Kidney (tissue), 14 donors: Measurements from ENCODE around the gene XKR7. TPM values are rescaled to one million over a fixed set of nuclear protein-coding genes. Genes with fewer than 3 reads are reported as not detected.

Experiments
- DNase-seq, 5 donors: peaks; one replicate each; pipeline ENCODE4 v3.0.0-alpha.2; 2013 to 2020
- FAIRE-seq: peaks from 2 replicates; lab custom pipeline; 2012; peaks lifted over from hg19 to GRCh38; lab: Jason Lieb, UNC
- H3K27ac ChIP-seq, 2 donors: one replicate each; pipeline ENCODE4 v1.7.0; 2013; ENCODE audit warnings: low read depth in 2 of 2, low read length in 2 of 2, inconsistent platforms in 1 of 2
- H3K27me3 ChIP-seq: one replicate; pipeline ENCODE4 v1.7.1; 2013; ENCODE audit warnings: low read length, inconsistent platforms; ENCODE audit not compliant: control insufficient read depth, insufficient read depth
- H3K36me3 ChIP-seq, 3 donors: one replicate each; pipeline versions ENCODE4 v1.7.0 to v1.7.1; 2013; ENCODE audit warnings: low read length in 3 of 3, control low read depth in 1 of 3, inconsistent platforms in 1 of 3; ENCODE audit not compliant: insufficient read depth in 3 of 3, control insufficient read depth in 2 of 3
- H3K4me1 ChIP-seq, 3 donors: one replicate each; pipeline versions ENCODE4 v1.7.0 to v1.7.1; 2013; ENCODE audit warnings: low read length in 3 of 3, inconsistent platforms in 1 of 3, low read depth in 1 of 3; ENCODE audit not compliant: control insufficient read depth in 2 of 3, insufficient read depth in 2 of 3
- H3K4me3 ChIP-seq, 3 donors: one replicate each; pipeline versions ENCODE4 v1.7.0 to v1.8.1; 2013; ENCODE audit warnings: low read length in 3 of 3, control low read depth in 1 of 3, inconsistent platforms in 1 of 3
- H3K9ac ChIP-seq, 3 donors: one replicate each; pipeline versions ENCODE4 v1.7.0 to v1.7.1; 2013; ENCODE audit warnings: low read length in 3 of 3, control low read depth in 1 of 3, inconsistent platforms in 1 of 3
- H3K9me3 ChIP-seq, 3 donors: one replicate each; pipeline versions ENCODE4 v1.7.0 to v1.7.1; 2013; ENCODE audit warnings: low read length in 3 of 3, control low read depth in 1 of 3, inconsistent platforms in 1 of 3; ENCODE audit not compliant: control insufficient read depth in 2 of 3, insufficient read depth in 1 of 3
- intact Hi-C: fragments of 100-400 bp; cut with DNase I; formaldehyde crosslinking; loops from one replicate; pipeline ENCODE4 v1.11.1; 2022
- polyA plus RNA-seq: library from polyadenylated mRNA; stranded (reverse); fragments of 350-450 nt; fragmentation: Illumina TruSeq; extraction: RNeasy Lipid Tissue Mini Kit (QIAGEN cat#74804); gene quantifications from one replicate; pipeline ENCODE4 v1.2.3, GENCODE V29; 2014; ENCODE audit warnings: low read depth, low replicate concordance; ENCODE audit not compliant: insufficient read depth
- total RNA-seq: library from RNA; stranded (reverse); fragmentation: NEBNext Ultra II Directional; extraction: Animal tissue kit (Norgen Biotek cat#: 25700); gene quantifications from one replicate; pipeline ENCODE4 v1.2.1, GENCODE V29; 2021
- TF ChIP-seq, protein P1 (sequence below): IDR thresholded peaks from 3 replicates; pipeline ENCODE4 v1.5.1; 2012; ENCODE audit warnings: mild to moderate bottlenecking, moderate library complexity, borderline replicate concordance; ENCODE audit not compliant: insufficient read depth; ENCODE audit errors: extremely low read depth
- donor health status: control.
- donor health status: control.
- donor health status: control.
- donor health status: control.
- donor health status: control.
- donor health status: DM: yes; HTN: yes; CAD: no.
- donor health status: Normal renal cell carcinoma (clear cell type).

The XKR7 gene
- total and polyA plus RNA-seq, 2 donors from 2014 or later = 0.06 TPM; not detected in 1

- Histone ChIP-seq H3K9me3 (no peaks in the 10 kb centered on the region), H3K9ac (no peak overlapping the region), H3K4me3 (no peak overlapping the region), H3K36me3 (no peaks in the 10 kb centered on the region), H3K27me3 (peaks cover 12% of the 10 kb centered on the region), H3K4me1 (peaks cover 0 to 5% (median 0%) of the 10 kb centered on the region in 3 donors), H3K27ac (no peak overlapping the region)
- intact Hi-C loops = no loop called here
- DNase-seq (peak; percentile 72 to 86 (median 81)), FAIRE-seq (no peak)
- TF ChIP-seq, protein P1, sequence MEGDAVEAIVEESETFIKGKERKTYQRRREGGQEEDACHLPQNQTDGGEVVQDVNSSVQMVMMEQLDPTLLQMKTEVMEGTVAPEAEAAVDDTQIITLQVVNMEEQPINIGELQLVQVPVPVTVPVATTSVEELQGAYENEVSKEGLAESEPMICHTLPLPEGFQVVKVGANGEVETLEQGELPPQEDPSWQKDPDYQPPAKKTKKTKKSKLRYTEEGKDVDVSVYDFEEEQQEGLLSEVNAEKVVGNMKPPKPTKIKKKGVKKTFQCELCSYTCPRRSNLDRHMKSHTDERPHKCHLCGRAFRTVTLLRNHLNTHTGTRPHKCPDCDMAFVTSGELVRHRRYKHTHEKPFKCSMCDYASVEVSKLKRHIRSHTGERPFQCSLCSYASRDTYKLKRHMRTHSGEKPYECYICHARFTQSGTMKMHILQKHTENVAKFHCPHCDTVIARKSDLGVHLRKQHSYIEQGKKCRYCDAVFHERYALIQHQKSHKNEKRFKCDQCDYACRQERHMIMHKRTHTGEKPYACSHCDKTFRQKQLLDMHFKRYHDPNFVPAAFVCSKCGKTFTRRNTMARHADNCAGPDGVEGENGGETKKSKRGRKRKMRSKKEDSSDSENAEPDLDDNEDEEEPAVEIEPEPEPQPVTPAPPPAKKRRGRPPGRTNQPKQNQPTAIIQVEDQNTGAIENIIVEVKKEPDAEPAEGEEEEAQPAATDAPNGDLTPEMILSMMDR = peak; percentile 35
Observed at GRCh38 chr20:32017711-32018251, 49.8 kb downstream of the XKR7 start.

- peak; percentile 89 to 94 (median 92) for DNase-seq
- H3K9ac ChIP-seq = no peak overlapping the region
- H3K9me3 ChIP-seq = no peaks in the 10 kb centered on the region
- peaks cover 0 to 5% (median 0%) of the 10 kb centered on the region in 3 donors for H3K4me1 ChIP-seq
- peaks cover 12% of the 10 kb centered on the region for H3K27me3 ChIP-seq
- H3K36me3 ChIP-seq = no peaks in the 10 kb centered on the region
- H3K4me3 ChIP-seq = peak overlapping the region; percentile 14 to 39 (median 36)
- intact Hi-C loops = no loop called here
- H3K27ac ChIP-seq = no peak overlapping the region
- no peak for FAIRE-seq
- TF ChIP-seq, protein P1 = no peak
Observed at GRCh38 chr20:32018269-32019155, 50.6 kb downstream of the XKR7 start.

GRCh38 chr20:32019156-32019510, 51.2 kb downstream of the XKR7 start:
- Histone ChIP-seq H3K4me1 (peaks cover 0 to 5% (median 0%) of the 10 kb centered on the region in 3 donors), H3K27me3 (peaks cover 12% of the 10 kb centered on the region), H3K4me3 (no peak overlapping the region), H3K9ac (no peak overlapping the region), H3K9me3 (no peaks in the 10 kb centered on the region), H3K36me3 (no peaks in the 10 kb centered on the region), H3K27ac (no peak overlapping the region)
- TF ChIP-seq, protein P1 = no peak
- peak in 4 of 5 donors; percentile 37 to 75 (median 62) for DNase-seq
- intact Hi-C loops = no loop called here
- no peak for FAIRE-seq
